Islet of Langerhans (tissue), 1 donor: ENCODE data around the gene RPS16.

ENCODE experiments used
- FAIRE-seq: peaks from one replicate; lab custom pipeline; 2011; peaks lifted over from hg19 to GRCh38; lab: Jason Lieb, UNC

RPS16 gene

DNA sequence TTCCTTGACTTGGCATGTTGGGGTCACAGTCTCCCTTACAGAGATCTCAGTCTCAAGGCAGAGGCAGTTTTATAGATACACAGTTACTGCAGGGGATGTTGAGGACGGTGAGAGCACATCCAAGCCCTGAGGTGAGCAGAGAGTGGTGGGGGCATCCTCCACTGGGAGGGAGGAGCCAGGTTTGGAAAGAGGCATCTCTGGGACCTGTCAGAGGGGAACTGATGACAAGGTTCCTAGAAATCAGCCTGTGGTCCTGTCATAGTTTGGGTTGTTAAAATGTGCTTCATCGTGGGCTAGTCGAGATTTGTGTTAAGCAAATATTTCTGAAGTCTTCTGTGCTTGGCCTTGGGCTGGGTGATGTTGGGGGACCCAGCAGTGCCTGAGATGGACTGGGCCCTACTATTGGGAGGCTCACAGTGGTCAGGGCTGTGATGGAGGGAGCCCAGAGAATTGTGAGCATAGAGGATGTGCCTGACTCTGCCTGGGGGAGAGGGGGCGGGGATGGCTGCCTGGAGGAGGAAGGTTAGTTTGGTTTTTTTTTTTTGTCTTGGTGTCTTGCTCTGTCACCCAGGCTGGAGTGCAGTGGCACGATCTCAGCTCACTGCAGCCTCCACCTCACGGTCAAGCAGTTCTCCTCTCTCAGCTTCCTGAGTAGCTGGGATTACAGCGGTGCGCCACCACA lies 13.5 kb upstream of the RPS16 start:
- FAIRE-seq, result no peak

GRCh38 chr19:39448271-39448670 lies 12.5 kb upstream of the RPS16 start:
- no peak for FAIRE-seq

GRCh38 chr19:39446365-39447084 lies 10.8 kb upstream of the RPS16 start:
- no peak for FAIRE-seq

GRCh38 chr19:39445196-39446111 lies 9.7 kb upstream of the RPS16 start, which contains the start of gene SUPT5H:
SUPT5H (plus strand) TSS chr19:39445582; CDS start chr19:39445891, 309 bp downstream.
- no peak for FAIRE-seq

- FAIRE-seq, result no peak
These were observed 8.9 kb upstream of the RPS16 start for GRCh38 chr19:39444598-39445195.

GRCh38 chr19:39438270-39438934 lies 2.7 kb upstream of the RPS16 start:
- FAIRE-seq, result no peak

GRCh38 chr19:39436350-39436716 lies 584 bp upstream of the RPS16 start:
- FAIRE-seq, result no peak

- FAIRE-seq, result no peak
These were observed 1.3 kb downstream of the RPS16 start for GRCh38 chr19:39434123-39435076.

DNA sequence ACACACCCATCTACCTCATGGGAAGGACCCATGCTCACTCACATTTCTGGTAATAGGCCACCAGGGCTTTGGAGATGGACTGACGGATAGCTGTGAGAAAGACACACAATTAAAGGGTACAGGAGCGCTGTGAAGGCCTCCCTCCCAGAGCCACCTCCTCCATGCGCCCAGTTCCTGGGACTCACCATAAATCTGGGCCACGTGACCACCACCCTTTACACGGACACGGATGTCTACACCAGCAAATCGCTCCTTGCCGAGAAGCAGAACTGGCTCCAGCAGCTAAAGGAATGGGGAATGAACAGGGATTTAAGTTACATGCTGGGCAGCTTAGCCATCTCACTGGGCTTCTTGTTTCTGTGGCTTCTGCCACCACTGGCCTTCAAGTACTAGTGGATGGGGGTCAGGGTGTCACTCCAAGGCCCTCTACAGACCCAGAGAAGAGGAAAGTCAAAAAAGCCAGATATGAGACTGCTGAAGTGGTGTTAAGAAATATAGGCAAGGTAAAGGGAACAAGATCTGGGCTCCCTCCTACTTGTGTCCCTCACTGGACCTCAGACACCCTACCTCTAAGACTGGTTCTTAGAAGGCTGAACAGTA lies 2.2 kb downstream of the RPS16 start:
- FAIRE-seq, result no peak

GRCh38 chr19:39432677-39433025 lies 3.1 kb downstream of the RPS16 start:
- FAIRE-seq, result no peak

DNA sequence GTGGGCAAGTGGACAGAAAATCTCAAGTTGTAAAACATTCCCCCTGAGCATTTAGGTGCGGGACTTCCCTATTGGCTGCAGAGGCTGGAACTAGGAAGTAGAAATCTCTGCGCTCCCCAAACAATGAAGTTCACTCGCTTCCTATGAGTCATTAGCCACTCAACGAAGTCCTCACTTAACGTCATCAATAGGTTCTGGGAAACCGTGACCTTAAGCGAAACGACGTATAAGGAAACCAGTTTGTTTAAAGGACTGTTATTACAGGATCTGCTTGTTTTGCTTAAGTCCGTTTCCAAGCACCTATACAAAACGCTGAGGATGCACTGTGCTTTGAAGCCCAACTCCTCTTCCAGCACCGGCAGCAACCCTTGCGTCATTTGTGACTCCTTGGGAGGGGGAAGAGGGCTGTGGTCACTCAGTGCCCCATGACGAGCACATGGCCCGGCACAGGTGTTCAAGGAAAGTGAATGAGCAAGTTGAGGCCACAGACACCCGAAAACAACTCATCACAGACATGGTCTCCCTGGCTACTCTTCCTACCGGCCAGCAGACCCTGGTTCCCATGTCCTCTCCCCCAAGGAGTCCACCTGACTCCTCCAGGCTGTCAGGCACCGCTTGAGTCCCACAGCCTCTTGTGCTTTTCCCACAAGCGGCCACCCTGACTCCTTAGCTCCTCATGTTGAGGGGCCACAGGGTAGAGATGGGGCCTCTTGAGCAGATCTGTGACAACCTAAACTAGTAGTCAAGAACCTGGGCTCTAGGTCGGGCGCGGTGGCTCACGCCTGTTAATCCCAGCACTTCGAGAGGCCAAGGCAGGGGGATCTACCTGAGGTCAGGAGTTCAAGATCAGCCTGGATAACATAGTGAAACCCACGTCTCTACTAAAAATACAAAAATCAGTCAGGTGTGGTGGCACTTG lies 4.8 kb downstream of the RPS16 start:
- FAIRE-seq, result no peak

GRCh38 chr19:39428283-39429112 lies 7.3 kb downstream of the RPS16 start:
- no peak for FAIRE-seq

DNA sequence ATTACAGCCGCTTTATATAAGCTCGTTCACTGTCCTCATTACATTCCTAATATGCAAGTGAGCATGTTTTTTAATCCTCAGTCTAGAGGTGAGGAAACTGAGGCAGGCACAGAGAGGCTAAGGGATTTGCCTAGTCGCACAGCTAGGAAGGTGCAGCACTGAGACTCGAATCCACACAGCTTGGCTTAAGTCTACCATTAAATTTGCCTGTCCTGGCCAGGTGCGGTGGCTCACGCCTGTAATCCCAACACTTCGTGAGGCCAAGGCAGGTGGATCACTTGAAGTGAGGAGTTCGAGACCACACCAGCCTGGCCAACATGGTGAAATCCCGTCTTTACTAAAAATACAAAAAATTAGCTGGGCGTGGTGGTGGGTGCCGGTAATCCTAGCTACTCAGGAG lies 8.0 kb downstream of the RPS16 start:
- FAIRE-seq, result no peak

GRCh38 chr19:39426170-39426569 lies 9.6 kb downstream of the RPS16 start:
- no peak for FAIRE-seq

- no peak for FAIRE-seq
These were observed 10.0 kb downstream of the RPS16 start for GRCh38 chr19:39425744-39426143.

DNA sequence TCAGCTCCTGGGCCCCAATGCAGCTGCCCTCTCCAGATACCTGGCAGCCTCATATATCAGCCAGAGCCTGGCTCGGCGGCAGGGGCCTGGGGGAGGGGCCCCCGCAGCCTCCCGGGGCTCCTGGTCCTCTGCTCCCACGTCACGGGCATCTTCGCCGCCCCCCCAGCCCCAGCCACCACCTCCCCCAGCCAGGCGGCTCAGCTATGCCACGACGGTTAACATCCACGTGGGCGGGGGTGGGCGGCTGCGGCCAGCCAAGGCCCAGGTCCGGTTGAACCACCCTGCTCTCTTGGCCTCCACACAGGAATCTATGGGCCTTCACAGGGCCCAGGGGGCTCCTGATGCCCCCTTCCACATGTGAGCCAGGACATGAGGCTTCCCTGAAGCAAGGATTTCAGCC lies 10.8 kb downstream of the RPS16 start:
- no peak for FAIRE-seq

DNA sequence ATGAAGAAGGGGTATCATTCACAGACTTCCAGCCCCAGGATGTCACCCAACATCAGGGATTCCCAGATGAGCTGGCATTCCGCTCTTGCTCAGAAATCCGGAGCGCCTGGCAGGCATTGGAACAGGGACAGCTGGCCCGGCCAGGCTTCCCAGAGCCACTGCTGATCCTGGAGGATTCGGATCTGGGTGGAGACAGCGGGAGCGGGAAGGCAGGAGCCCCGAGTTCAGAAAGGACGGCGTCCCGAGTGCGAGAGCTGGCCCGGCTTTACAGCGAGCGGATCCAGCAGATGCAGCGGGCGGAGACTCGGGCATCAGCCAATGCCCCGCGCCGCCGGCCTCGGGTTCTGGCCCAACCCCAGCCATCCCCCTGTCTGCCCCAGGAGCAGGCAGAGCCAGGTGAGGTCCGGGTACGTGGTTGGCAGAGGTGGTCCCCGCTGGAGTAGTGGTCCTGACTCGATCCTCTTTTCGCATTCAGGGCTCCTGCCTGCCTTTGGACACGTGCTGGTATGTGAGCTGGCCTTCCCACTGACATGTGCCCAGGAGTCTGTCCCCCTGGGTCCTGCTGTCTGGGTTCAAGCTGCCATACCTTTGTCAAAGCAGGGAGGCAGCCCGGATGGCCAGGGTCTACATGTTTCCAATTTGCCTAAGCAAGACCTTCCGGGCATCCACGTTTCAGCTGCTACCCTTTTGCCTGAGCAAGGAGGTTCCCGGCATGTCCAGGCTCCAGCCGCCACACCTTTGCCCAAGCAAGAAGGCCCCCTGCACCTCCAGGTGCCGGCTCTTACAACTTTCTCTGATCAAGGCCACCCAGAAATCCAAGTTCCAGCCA lies 12.3 kb downstream of the RPS16 start:
- FAIRE-seq, result no peak

- no peak for FAIRE-seq
These were observed 13.7 kb downstream of the RPS16 start for GRCh38 chr19:39422020-39422419.
